ENCODE measurements around the gene HDDC3. TPM values are rescaled to one million over a fixed set of nuclear protein-coding genes. Genes with fewer than 3 reads are reported as not detected.

The HDDC3 gene
- total and polyA plus RNA-seq, 2 donors (not counting 3 experiments of a cell fraction or from before 2014, with no cell fraction given) = 16.0 to 20.2 TPM

GRCh38 chr15:90952901-90953677 lies 20.7 kb upstream of the HDDC3 start:
- DNase-seq (ENCODE audit: low read depth, low spot score) (no peak), FAIRE-seq (no peak)
- no peaks in the 10 kb centered on the region for H3K27me3 ChIP-seq (ENCODE audit: control insufficient read depth in 2 of 2, insufficient read depth in 2 of 2, low read length in 2 of 2)
- peaks cover 14 to 42% of the 10 kb centered on the region in 2 experiments for H3K36me3 ChIP-seq (ENCODE audit: control insufficient read depth in 2 of 2, extremely low read depth in 1 of 2, insufficient read depth in 2 of 2, low read length in 2 of 2)
- H4K20me1 ChIP-seq (replicated peaks; ENCODE audit: control insufficient read depth, extremely low read depth, insufficient read depth, low read length) = no peaks in the 10 kb centered on the region
- no peak overlapping the region for H3K4me2 ChIP-seq (ENCODE audit: insufficient read depth, low read length)
- H3K9me1 ChIP-seq (replicated peaks; ENCODE audit: control insufficient read depth, extremely low read depth, insufficient read depth, low read length) = no peaks in the 10 kb centered on the region
- H3K4me3 ChIP-seq (replicated peaks in 1 of 3; ENCODE audit: insufficient read depth in 1 of 3, low read depth in 1 of 3, low read length in 3 of 3) = no peak overlapping the region
- H3K4me1 ChIP-seq (ENCODE audit: control insufficient read depth, extremely low read depth, insufficient read depth, low read length) = peaks cover 23% of the 10 kb centered on the region
- no peaks in the 10 kb centered on the region for H3K9me3 ChIP-seq (replicated peaks; ENCODE audit: control insufficient read depth, insufficient read depth, low read length)
- ChIA-PET CTCF (interaction anchor here (0.8 kb wide), 1 partner anchor 318 kb away, joined by 3 read pairs; no protein-coding TSS in a partner anchor), POLR2A (interaction anchor here (0.6 to 0.7 kb wide), 2 partner anchors 35 to 1944 kb away, joined by 3 read pairs; no protein-coding TSS in a partner anchor)
- TF ChIP-seq CTCF (IDR thresholded peaks at IDR 0.05; ENCODE audit: extremely low read depth in 1 of 2, insufficient read depth in 1 of 2, low read depth in 1 of 2, low read length in 2 of 2) = no peak
- TF ChIP-seq GATA2 (IDR thresholded peaks at IDR 0.05; ENCODE audit: insufficient read depth, insufficient read length, low read depth, low read length) = no peak
- TF ChIP-seq MAX (IDR thresholded peaks at IDR 0.05; ENCODE audit: insufficient read depth, insufficient read length) = no peak
- no peak for TF ChIP-seq MYC (IDR thresholded peaks at IDR 0.05; ENCODE audit: low read depth, low read length)
- TF ChIP-seq POLR2A (IDR thresholded peaks at IDR 0.05; ENCODE audit: low read depth, low read length) = no peak
- no peak for TF ChIP-seq EZH2 (IDR thresholded peaks at IDR 0.05; ENCODE audit: borderline replicate concordance, low read depth, low read length, severe bottlenecking)
- TF ChIP-seq JUN (IDR thresholded peaks at IDR 0.05; ENCODE audit: borderline replicate concordance, insufficient read depth, insufficient read length, low read depth) = no peak
- TF ChIP-seq POLR2AphosphoS5 (IDR thresholded peaks at IDR 0.05; ENCODE audit: insufficient read depth, low read depth, low read length) = no peak
- no peak for TF ChIP-seq FOS (IDR thresholded peaks at IDR 0.05; ENCODE audit: borderline replicate concordance, insufficient read depth, low read length)
- peaks cover 3% of the 10 kb centered on the region for H3K79me2 ChIP-seq (ENCODE audit: control insufficient read depth, insufficient read depth, low read length)
- no peak overlapping the region for H2AFZ ChIP-seq (ENCODE audit: low read depth, low read length)
- dilution Hi-C loops (cut with MboI; ENCODE audit: extremely low pct_ligation_motif_present, low sequenced_read_pairs) = no loop called here
- H3K27ac ChIP-seq (ENCODE audit: insufficient read depth, low read depth, low read length) = no peak overlapping the region
- no peak overlapping the region for H3K9ac ChIP-seq (replicated peaks; ENCODE audit: extremely low read depth, insufficient read depth, low read length)
- intact Hi-C loops (cut with micrococcal nuclease) = no loop called here
- no TSS peak for BruUV-seq (replicated peaks)
